Activated CD8-positive, alpha-beta memory T cell treated with anti-CD3 and anti-CD28 coated beads, Interleukin-2, amount 10 ng/mL, durations not matched to agents 7 days and 5 days (primary cell): ENCODE data around the gene KYAT1. TPM values are rescaled to one million over a fixed set of nuclear protein-coding genes. Genes with fewer than 3 reads are reported as not detected.
A peak's percentile ranks its signal among the peaks of the same experiment; 100 is the strongest.

Experiments used
- ATAC-seq: fragments of 150-1000 bp; cut with Tn5 transposase; one replicate; pipeline ENCODE4 v1.10.0; 2021; ENCODE audit warnings: moderate library complexity
- CTCF ChIA-PET: fragments of 350-600 bp; sonication (Branson Sonifier 250); formaldehyde crosslinking; loops from one replicate; lab custom pipeline; 2021; ENCODE audit warnings: antibody characterized with exemption; lab: Charles Lee
- DNase-seq: peaks from one replicate; pipeline ENCODE4 v3.0.0-alpha.2; 2020
- H3K27ac Mint-ChIP-seq: one replicate; pipeline ENCODE4 v1.8.0; 2021; ENCODE audit warnings: mild to moderate bottlenecking, mixed read lengths
- H3K27me3 Mint-ChIP-seq: one replicate; pipeline ENCODE4 v1.8.0; 2021; ENCODE audit warnings: mixed read lengths
- H3K36me3 Mint-ChIP-seq: one replicate; pipeline ENCODE4 v1.8.0; 2021; ENCODE audit warnings: mild to moderate bottlenecking, mixed read lengths
- H3K4me1 Mint-ChIP-seq: one replicate; pipeline ENCODE4 v1.8.0; 2021; ENCODE audit warnings: mixed read lengths
- H3K4me3 Mint-ChIP-seq: one replicate; pipeline ENCODE4 v1.8.0; 2021; ENCODE audit warnings: mild to moderate bottlenecking, moderate library complexity, mixed read lengths
- H3K9me3 Mint-ChIP-seq: one replicate; pipeline ENCODE4 v1.8.0; 2022; ENCODE audit warnings: low read depth, mixed read lengths
- total RNA-seq, 2 experiments: library from RNA; stranded (reverse); gene quantifications; one replicate each; pipeline ENCODE4 v1.2.3, GENCODE V29; 2021

Gene KYAT1
- total RNA-seq, 2 experiments from 2014 or later, result 12.7 to 20.6 TPM

GRCh38 chr9:128916204-128916603 lies 34.5 kb upstream of the KYAT1 start:
- H3K36me3 Mint-ChIP-seq, result peaks cover 12% of the 10 kb centered on the region
- H3K27me3 Mint-ChIP-seq, result no peaks in the 10 kb centered on the region
- DNase-seq (no peak), ATAC-seq (no peak)
- CTCF ChIA-PET, result interaction anchor here (0.7 to 2.5 kb wide), 2 partner anchors 12 to 20 kb away, joined by 3 to 15 read pairs; no protein-coding TSS in a partner anchor
- H3K4me3 Mint-ChIP-seq, result no peak overlapping the region
- no peaks in the 10 kb centered on the region for H3K9me3 Mint-ChIP-seq
- peaks cover 17% of the 10 kb centered on the region for H3K4me1 Mint-ChIP-seq
- H3K27ac Mint-ChIP-seq, result no peak overlapping the region

GRCh38 chr9:128913995-128914772 lies 32.4 kb upstream of the KYAT1 start:
- no peak for DNase-seq
- Mint-ChIP-seq H3K4me3 (no peak overlapping the region), H3K27me3 (no peaks in the 10 kb centered on the region), H3K9me3 (no peaks in the 10 kb centered on the region), H3K36me3 (peaks cover 16% of the 10 kb centered on the region), H3K4me1 (peaks cover 25% of the 10 kb centered on the region), H3K27ac (no peak overlapping the region)
- no peak for ATAC-seq
- CTCF ChIA-PET, result interaction anchor here (1.0 kb wide), 1 partner anchor 13 kb away, joined by 4 read pairs; no protein-coding TSS in a partner anchor

- CTCF ChIA-PET, result interaction anchor here (1.3 kb wide), 1 partner anchor 14 kb away, joined by 4 read pairs; no protein-coding TSS in a partner anchor
- ATAC-seq (no peak), DNase-seq (no peak)
- Mint-ChIP-seq H3K36me3 (peaks cover 24% of the 10 kb centered on the region), H3K27ac (peak overlapping the region; percentile 52), H3K9me3 (no peaks in the 10 kb centered on the region), H3K4me1 (peaks cover 32% of the 10 kb centered on the region), H3K4me3 (no peak overlapping the region), H3K27me3 (no peaks in the 10 kb centered on the region)
These were observed 31.5 kb upstream of the KYAT1 start for GRCh38 chr9:128913048-128913900.

GRCh38 chr9:128912270-128912853 lies 30.6 kb upstream of the KYAT1 start:
- no peak for ATAC-seq
- H3K9me3 Mint-ChIP-seq, result no peaks in the 10 kb centered on the region
- CTCF ChIA-PET, result interaction anchor here (1.3 kb wide), 1 partner anchor 15 kb away, joined by 4 read pairs; no protein-coding TSS in a partner anchor
- DNase-seq, result no peak
- peaks cover 31% of the 10 kb centered on the region for H3K36me3 Mint-ChIP-seq
- H3K27ac Mint-ChIP-seq, result peak overlapping the region; percentile 52
- no peaks in the 10 kb centered on the region for H3K27me3 Mint-ChIP-seq
- H3K4me3 Mint-ChIP-seq, result no peak overlapping the region
- H3K4me1 Mint-ChIP-seq, result peaks cover 32% of the 10 kb centered on the region

GRCh38 chr9:128911529-128912035 lies 29.8 kb upstream of the KYAT1 start:
- Mint-ChIP-seq H3K4me3 (no peak overlapping the region), H3K9me3 (no peaks in the 10 kb centered on the region), H3K36me3 (peaks cover 31% of the 10 kb centered on the region), H3K4me1 (peaks cover 33% of the 10 kb centered on the region), H3K27me3 (no peaks in the 10 kb centered on the region), H3K27ac (no peak overlapping the region)
- CTCF ChIA-PET, result no interaction called here
- no peak for ATAC-seq
- DNase-seq, result no peak

GRCh38 chr9:128910906-128911305 lies 29.2 kb upstream of the KYAT1 start:
- Mint-ChIP-seq H3K4me1 (peaks cover 34% of the 10 kb centered on the region), H3K4me3 (no peak overlapping the region), H3K36me3 (peaks cover 32% of the 10 kb centered on the region), H3K9me3 (no peaks in the 10 kb centered on the region), H3K27me3 (no peaks in the 10 kb centered on the region), H3K27ac (no peak overlapping the region)
- DNase-seq (no peak), ATAC-seq (no peak)
- CTCF ChIA-PET, result no interaction called here

GRCh38 chr9:128909859-128910258 lies 28.1 kb upstream of the KYAT1 start:
- DNase-seq (no peak), ATAC-seq (no peak)
- Mint-ChIP-seq H3K27ac (peak overlapping the region; percentile 76), H3K4me3 (no peak overlapping the region), H3K4me1 (peaks cover 37% of the 10 kb centered on the region), H3K9me3 (no peaks in the 10 kb centered on the region), H3K36me3 (peaks cover 32% of the 10 kb centered on the region), H3K27me3 (no peaks in the 10 kb centered on the region)
- CTCF ChIA-PET, result interaction anchor here (1.6 kb wide), 2 partner anchors 19 to 92 kb away, joined by 4 read pairs; partner anchors contain the start of gene ENDOG

GRCh38 chr9:128908372-128908771 lies 26.6 kb upstream of the KYAT1 start:
- H3K9me3 Mint-ChIP-seq, result no peaks in the 10 kb centered on the region
- no peaks in the 10 kb centered on the region for H3K27me3 Mint-ChIP-seq
- H3K4me3 Mint-ChIP-seq, result no peak overlapping the region
- no peak overlapping the region for H3K27ac Mint-ChIP-seq
- H3K4me1 Mint-ChIP-seq, result peaks cover 47% of the 10 kb centered on the region
- CTCF ChIA-PET, result interaction anchor here (0.9 to 1.6 kb wide), 3 partner anchors 20 to 90 kb away, joined by 3 to 4 read pairs (median 4); partner anchors contain the start of gene ENDOG
- DNase-seq (no peak), ATAC-seq (no peak)
- peaks cover 32% of the 10 kb centered on the region for H3K36me3 Mint-ChIP-seq

GRCh38 chr9:128906741-128907140 lies 25.0 kb upstream of the KYAT1 start:
- CTCF ChIA-PET, result interaction anchor here (0.6 kb wide), 1 partner anchor 38 kb away, joined by 3 read pairs; no protein-coding TSS in a partner anchor
- no peaks in the 10 kb centered on the region for H3K27me3 Mint-ChIP-seq
- ATAC-seq (no peak), DNase-seq (no peak)
- peaks cover 26% of the 10 kb centered on the region for H3K36me3 Mint-ChIP-seq
- no peaks in the 10 kb centered on the region for H3K9me3 Mint-ChIP-seq
- H3K27ac Mint-ChIP-seq, result peak overlapping the region; percentile 19
- H3K4me1 Mint-ChIP-seq, result peaks cover 47% of the 10 kb centered on the region
- H3K4me3 Mint-ChIP-seq, result no peak overlapping the region

- no peaks in the 10 kb centered on the region for H3K9me3 Mint-ChIP-seq
- DNase-seq, result no peak
- CTCF ChIA-PET, result interaction anchor here (0.6 to 1.1 kb wide), 2 partner anchors 22 to 37 kb away, joined by 3 read pairs; no protein-coding TSS in a partner anchor
These were observed 24.2 kb upstream of the KYAT1 start for GRCh38 chr9:128905964-128906363.

GRCh38 chr9:128903871-128904620 lies 22.3 kb upstream of the KYAT1 start:
- no peaks in the 10 kb centered on the region for H3K27me3 Mint-ChIP-seq
- ATAC-seq, result no peak
- H3K9me3 Mint-ChIP-seq, result no peaks in the 10 kb centered on the region
- H3K27ac Mint-ChIP-seq, result peak overlapping the region; percentile 66
- peaks cover 22% of the 10 kb centered on the region for H3K36me3 Mint-ChIP-seq
- H3K4me1 Mint-ChIP-seq, result peaks cover 62% of the 10 kb centered on the region
- CTCF ChIA-PET, result interaction anchor here (0.7 kb wide), 1 partner anchor 300 kb away, joined by 3 read pairs; no protein-coding TSS in a partner anchor
- no peak overlapping the region for H3K4me3 Mint-ChIP-seq
- DNase-seq, result no peak

More at GRCh38 chr9:128905964-128906363, 24.2 kb upstream of the KYAT1 start:
- no peak for ATAC-seq
- Mint-ChIP-seq H3K27ac (peak overlapping the region; percentile 7), H3K27me3 (no peaks in the 10 kb centered on the region), H3K4me1 (peaks cover 52% of the 10 kb centered on the region), H3K36me3 (peaks cover 26% of the 10 kb centered on the region), H3K4me3 (no peak overlapping the region)

GRCh38 chr9:128903079-128903461 lies 21.3 kb upstream of the KYAT1 start:
- peaks cover 18% of the 10 kb centered on the region for H3K36me3 Mint-ChIP-seq

More at GRCh38 chr9:128903079-128903461, 21.3 kb upstream of the KYAT1 start:
- Mint-ChIP-seq H3K9me3 (no peaks in the 10 kb centered on the region), H3K27me3 (no peaks in the 10 kb centered on the region), H3K4me3 (peak overlapping the region; percentile 30), H3K27ac (peak overlapping the region; percentile 97), H3K4me1 (peaks cover 66% of the 10 kb centered on the region)
- DNase-seq (no peak), ATAC-seq (no peak)
- CTCF ChIA-PET, result interaction anchor here (0.7 to 1.5 kb wide), 5 partner anchors 9 to 85 kb away, joined by 3 to 5 read pairs (median 4); partner anchors contain the start of genes ENDOG, KYAT1 and LRRC8A
